ENCODE data around the gene DRAM2.

GRCh38 chr1:111175349-111175748 is 35.5 kb upstream of the DRAM2 start:
- no peak for TF ChIP-seq POLR2A (IDR thresholded peaks at IDR 0.05; ENCODE audit: low read depth, low read length)
- no peak for TF ChIP-seq RCOR1 (conservative IDR thresholded peaks at IDR 0.05; ENCODE audit: low read depth, low read length)
- TF ChIP-seq MAX (IDR thresholded peaks at IDR 0.05; ENCODE audit: low read depth, low read length): no peak
- no peak for TF ChIP-seq POLR2AphosphoS5 (IDR thresholded peaks at IDR 0.05; ENCODE audit: low read length)
- no peak for TF ChIP-seq PAX5 (IDR thresholded peaks at IDR 0.05; ENCODE audit: borderline replicate concordance, low read depth, low read length)
- no peak for TF ChIP-seq SPI1 (IDR thresholded peaks at IDR 0.05; ENCODE audit: borderline replicate concordance, insufficient read depth, low read depth, low read length)
